GM06990 (cell line): Measurements from ENCODE around the gene CCS.
"Not testable (repeated sequence)": the region's sequence is repeated elsewhere in the genome, so short reads cannot be mapped to it uniquely, and the experiment has no call there.

ENCODE experiments used
- DNase-seq: peaks from one replicate; pipeline ENCODE4 v3.0.0-alpha.2; 2011; ENCODE audit not compliant: insufficient read length; ENCODE audit errors: extremely low read depth
- H3K27me3 ChIP-seq: replicated peaks from 2 replicates; pipeline ENCODE4 v1.6.0; 2011; ENCODE audit warnings: low read length; ENCODE audit not compliant: control insufficient read depth, insufficient read depth
- H3K36me3 ChIP-seq: 2 replicates; pipeline ENCODE4 v1.5.1; 2011; ENCODE audit warnings: low read length; ENCODE audit not compliant: control insufficient read depth, insufficient read depth
- H3K4me3 ChIP-seq: replicated peaks from 2 replicates; pipeline ENCODE4 v1.5.1; 2011; ENCODE audit warnings: low read depth, mild to moderate bottlenecking, control low read depth, low read length
- TF ChIP-seq, protein P1 (sequence below): IDR thresholded peaks from 2 replicates; pipeline ENCODE4 v1.5.1; 2011; ENCODE audit warnings: low read length, control low read depth, mild to moderate bottlenecking, inconsistent platforms; ENCODE audit not compliant: insufficient read depth, poor library complexity, severe bottlenecking

Gene CCS, protein sequence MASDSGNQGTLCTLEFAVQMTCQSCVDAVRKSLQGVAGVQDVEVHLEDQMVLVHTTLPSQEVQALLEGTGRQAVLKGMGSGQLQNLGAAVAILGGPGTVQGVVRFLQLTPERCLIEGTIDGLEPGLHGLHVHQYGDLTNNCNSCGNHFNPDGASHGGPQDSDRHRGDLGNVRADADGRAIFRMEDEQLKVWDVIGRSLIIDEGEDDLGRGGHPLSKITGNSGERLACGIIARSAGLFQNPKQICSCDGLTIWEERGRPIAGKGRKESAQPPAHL

DNA sequence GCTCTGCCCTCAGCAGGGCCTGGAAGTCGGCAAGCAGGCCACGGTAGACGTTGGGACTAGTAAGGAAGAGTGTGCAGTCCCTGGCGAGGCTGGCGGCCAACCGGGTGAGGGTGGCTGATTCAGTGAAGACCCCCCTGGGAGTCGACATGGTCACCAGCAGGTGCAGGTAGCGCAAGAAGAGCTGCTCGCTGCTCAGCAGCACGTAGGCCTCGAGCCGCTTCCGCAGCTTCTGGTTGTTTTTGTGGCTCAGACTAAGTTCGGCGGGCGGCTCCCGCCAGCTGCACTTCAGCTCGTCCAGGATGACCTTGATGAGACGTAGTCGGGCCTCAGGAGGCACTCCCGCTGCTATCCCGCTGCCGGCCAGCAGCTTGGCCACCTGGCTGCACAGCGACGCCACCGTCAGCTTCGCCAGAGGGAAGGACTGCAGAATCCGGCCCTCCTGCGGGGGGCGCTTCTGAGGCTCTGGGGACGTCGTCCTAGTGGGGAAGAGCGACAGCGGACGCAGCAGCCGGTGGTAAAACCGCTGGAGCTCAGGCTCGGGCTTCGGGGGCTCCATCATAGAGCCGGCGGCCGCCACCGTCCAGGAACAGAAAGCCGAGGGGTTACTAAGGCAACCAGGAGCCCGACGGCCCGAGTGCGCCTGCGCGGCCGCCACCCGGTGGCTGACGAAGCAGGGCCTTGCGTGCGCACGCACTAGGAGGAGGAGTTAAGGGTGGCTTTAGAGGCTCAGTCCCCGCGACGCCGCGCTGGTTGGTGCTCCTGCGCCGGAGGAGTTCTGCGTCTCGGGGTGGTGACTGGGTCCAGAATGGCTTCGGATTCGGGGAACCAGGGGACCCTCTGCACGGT lies at the start of gene CCS, which contains the start of gene CCDC87:
TSS of gene CCS (plus strand) at position 729 of the 846 bp plus-strand sequence. CDS start at position 806, 77 bp downstream.
TSS of gene CCDC87 (minus strand) at position 607 of the 846 bp plus-strand sequence. CDS start at position 559, 48 bp downstream.
- Histone ChIP-seq H3K4me3 (peak within 1 kb of the TSS; percentile 69), H3K27me3 (no peaks in the 10 kb centered on the region), H3K36me3 (no peaks in the 10 kb centered on the region)
- TF ChIP-seq, protein P1, sequence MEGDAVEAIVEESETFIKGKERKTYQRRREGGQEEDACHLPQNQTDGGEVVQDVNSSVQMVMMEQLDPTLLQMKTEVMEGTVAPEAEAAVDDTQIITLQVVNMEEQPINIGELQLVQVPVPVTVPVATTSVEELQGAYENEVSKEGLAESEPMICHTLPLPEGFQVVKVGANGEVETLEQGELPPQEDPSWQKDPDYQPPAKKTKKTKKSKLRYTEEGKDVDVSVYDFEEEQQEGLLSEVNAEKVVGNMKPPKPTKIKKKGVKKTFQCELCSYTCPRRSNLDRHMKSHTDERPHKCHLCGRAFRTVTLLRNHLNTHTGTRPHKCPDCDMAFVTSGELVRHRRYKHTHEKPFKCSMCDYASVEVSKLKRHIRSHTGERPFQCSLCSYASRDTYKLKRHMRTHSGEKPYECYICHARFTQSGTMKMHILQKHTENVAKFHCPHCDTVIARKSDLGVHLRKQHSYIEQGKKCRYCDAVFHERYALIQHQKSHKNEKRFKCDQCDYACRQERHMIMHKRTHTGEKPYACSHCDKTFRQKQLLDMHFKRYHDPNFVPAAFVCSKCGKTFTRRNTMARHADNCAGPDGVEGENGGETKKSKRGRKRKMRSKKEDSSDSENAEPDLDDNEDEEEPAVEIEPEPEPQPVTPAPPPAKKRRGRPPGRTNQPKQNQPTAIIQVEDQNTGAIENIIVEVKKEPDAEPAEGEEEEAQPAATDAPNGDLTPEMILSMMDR, result peak; percentile 62
- DNase-seq, result peak; percentile 99

DNA sequence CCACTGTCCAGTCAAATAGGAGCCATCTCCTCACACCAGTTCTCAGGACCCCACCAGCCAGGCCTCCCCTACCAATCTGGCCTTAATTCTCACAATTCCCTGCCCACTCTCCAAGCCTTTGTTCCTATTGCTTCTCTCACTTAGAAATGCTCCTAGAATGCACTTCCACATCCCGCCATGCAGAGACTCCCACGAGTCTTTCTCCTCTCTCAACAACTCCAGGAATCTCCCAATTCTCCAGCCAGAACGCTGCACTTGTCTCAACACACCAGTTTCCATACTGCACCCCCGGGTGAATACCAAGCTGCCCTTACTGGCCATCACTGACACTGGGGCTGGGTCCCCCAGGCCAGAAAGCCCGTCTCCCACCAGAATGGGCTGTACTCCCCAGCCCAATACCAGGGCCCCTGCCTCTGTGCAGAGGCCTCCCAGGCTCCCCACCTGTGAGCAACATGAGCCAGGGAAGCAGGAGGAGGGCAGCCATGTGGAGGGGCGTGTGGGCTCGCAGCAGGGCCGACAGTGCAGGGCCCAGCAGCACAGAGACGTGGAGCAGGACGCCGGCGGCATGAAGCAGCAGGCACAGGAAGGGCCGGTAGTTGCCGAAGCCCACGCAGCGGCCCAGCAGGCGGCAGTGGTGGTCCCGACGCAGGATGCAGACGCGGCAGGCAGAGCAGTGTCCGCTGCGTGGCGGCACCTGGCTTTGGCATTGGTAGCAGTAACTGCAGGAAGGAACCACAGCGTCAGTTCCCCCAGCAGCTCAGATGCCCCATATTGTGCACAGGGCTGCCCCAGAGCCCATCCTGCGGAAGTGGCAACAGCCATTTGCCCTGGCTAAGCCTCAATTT lies 49.5 kb upstream of the CCS start:
- TF ChIP-seq, protein P1, result peak; percentile 86
- DNase-seq, result peak; percentile 85
- no peaks in the 10 kb centered on the region for H3K27me3 ChIP-seq
- peak overlapping the region; percentile 29 for H3K4me3 ChIP-seq
- H3K36me3 ChIP-seq, result peaks cover 21% of the 10 kb centered on the region

DNA sequence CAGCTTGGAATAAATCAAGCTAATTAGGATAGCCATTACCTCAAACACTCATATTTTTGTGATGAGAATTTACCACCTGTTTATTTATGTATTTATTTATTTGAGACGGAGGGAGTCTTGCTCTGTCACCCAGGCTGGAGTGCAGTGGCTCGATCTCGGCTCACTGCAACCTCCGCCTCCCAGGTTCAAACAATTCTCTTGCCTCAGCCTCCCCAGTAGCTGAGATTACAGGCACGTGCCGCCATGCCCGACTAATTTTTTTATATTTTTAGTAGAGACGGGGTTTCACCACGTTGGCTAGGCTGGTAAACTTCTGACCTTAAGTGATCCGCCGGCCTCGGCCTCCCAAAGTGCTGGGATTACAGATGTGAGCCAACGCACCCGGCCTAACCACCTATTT lies 48.0 kb upstream of the CCS start:
- not testable (repeated sequence) for DNase-seq, H3K27me3 ChIP-seq, H3K36me3 ChIP-seq
- peak overlapping the region; percentile 88 for H3K4me3 ChIP-seq

DNA sequence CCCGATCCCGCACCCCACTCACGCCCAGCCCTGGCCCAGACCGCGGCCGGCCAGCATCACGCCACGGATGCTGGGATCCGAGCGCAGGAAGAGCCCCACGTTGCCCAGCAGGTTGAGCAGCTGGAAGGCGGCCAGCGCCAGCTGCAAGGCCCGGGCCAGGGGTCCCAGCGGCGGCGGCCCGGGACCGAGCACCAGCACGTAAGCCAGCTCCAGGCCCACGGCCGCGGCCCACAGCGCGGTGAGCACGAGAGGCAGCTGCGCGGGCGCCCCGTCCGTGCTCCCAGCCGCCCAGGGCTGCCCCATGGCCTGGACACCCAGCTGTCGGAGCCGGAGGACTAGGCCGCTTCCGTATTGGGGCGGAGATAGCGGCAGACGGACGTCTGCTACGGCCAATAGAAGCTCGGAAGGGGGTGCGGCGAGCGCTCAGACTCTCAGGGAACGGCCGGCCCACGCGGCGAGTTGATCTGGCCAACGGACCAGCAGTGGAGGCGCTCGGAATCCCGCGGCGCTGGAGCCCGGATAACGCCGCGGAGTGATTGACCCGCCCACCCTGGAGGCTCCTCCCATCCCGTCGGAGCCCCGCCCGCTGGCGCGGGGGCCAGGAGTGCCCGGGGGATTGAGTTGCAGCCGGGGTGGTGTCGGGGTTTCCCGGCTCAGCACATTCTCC lies 47.2 kb upstream of the CCS start, which contains the start of gene ZDHHC24:
TSS of gene ZDHHC24 (minus strand) at position 348 of the 667 bp plus-strand sequence. CDS start at position 303, 45 bp downstream.
- TF ChIP-seq, protein P1, result no peak
- Histone ChIP-seq H3K27me3 (no peaks in the 10 kb centered on the region; the same call in 1 of the 2 replicates), H3K36me3 (peaks cover 8% of the 10 kb centered on the region), H3K4me3 (peak within 1 kb of the TSS; percentile 88)
- peak; percentile 96 for DNase-seq

DNA sequence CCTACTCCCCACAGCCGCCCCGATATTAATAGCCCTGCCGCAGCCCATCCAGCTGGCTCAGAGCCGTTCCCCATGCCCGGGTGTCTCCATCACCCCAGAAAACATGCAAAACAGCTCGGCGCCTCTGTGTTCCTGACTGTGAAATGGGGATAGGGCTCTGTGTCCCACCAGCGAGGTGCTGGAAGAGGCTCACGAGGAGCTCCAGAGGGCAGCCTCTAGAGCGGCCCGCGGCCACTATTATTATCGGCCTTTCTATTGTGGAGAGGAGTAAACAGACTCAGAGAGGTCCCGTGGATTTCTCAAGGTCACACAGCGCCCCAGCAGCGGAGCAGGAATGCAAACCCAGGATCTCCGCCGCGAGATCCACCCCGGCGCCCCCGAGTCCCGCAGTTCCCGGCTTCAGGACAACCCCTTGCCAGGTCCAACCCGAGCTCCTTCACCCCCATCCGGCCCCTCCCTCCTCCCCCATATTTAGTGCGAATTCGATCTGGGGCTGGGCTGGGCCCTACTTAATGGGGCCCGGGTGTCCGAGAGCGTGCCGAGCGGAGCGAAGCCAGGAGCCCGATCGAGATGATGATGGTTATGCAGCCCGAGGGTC lies 46.5 kb upstream of the CCS start, which contains the start of gene ACTN3:
TSS of gene ACTN3 (plus strand) at position 536 of the 598 bp plus-strand sequence. CDS start at position 571, 35 bp downstream.
- TF ChIP-seq, protein P1, result no peak
- no peaks in the 10 kb centered on the region; the same call in 1 of the 2 replicates for H3K27me3 ChIP-seq
- peak; percentile 54 for DNase-seq
- peak within 1 kb of the TSS; percentile 88 for H3K4me3 ChIP-seq
- peaks cover 6% of the 10 kb centered on the region for H3K36me3 ChIP-seq
